HepG2 (cell line): ENCODE results near the gene GAGE10. TPM values are rescaled to one million over a fixed set of nuclear protein-coding genes. Genes with fewer than 3 reads are reported as not detected.

Source experiments
- BCL6 ChIP-seq: IDR thresholded peaks from 2 replicates; pipeline ENCODE4 v1.6.1; 2016; ENCODE audit warnings: missing genetic modification reagents, missing compliant biosample characterization
- FOSL2 ChIP-seq: sonication (generic); formaldehyde crosslinking; IDR thresholded peaks from 2 replicates; pipeline ENCODE4 v1.4.0; 2020; ENCODE audit warnings: missing genetic modification reagents
- HNRNPLL ChIP-seq: fragments of 200-400 bp; formaldehyde crosslinking; IDR thresholded peaks from 2 replicates; pipeline ENCODE4 v1.6.1; 2017; ENCODE audit warnings: mild to moderate bottlenecking, low read depth, low read length; ENCODE audit not compliant: poor library complexity, severe bottlenecking
- MBD4 ChIP-seq: IDR thresholded peaks from 2 replicates; pipeline ENCODE4 v1.6.1; 2012; ENCODE audit warnings: low read length, inconsistent platforms, borderline replicate concordance
- NFRKB ChIP-seq: fragments of 450-650 bp; IDR thresholded peaks from 2 replicates; pipeline ENCODE4 v1.6.1; 2017
- NFYB ChIP-seq: sonication (generic); formaldehyde crosslinking; IDR thresholded peaks from 2 replicates; pipeline ENCODE4 v1.4.0; 2020; ENCODE audit warnings: missing genetic modification reagents
- ONECUT2 ChIP-seq: sonication (generic); formaldehyde crosslinking; IDR thresholded peaks from 2 replicates; pipeline ENCODE4 v1.4.0; 2020; ENCODE audit warnings: missing genetic modification reagents
- PCBP2 ChIP-seq: fragments of 200-400 bp; formaldehyde crosslinking; optimal IDR thresholded peaks from 2 replicates; pipeline ENCODE3; 2018; ENCODE audit warnings: low read length, low read depth; ENCODE audit not compliant: poor library complexity, severe bottlenecking
- SALL2 ChIP-seq: sonication (generic); formaldehyde crosslinking; IDR thresholded peaks from 2 replicates; pipeline ENCODE4 v1.8.1; 2023; ENCODE audit warnings: mild to moderate bottlenecking, missing genetic modification reagents, inconsistent platforms
- SAP130 ChIP-seq: IDR thresholded peaks from 2 replicates; pipeline ENCODE4 v1.6.1; 2016; ENCODE audit warnings: low read depth
- SIX4 ChIP-seq: sonication (generic); formaldehyde crosslinking; IDR thresholded peaks from 2 replicates; pipeline ENCODE4 v1.4.0; 2020; ENCODE audit warnings: missing genetic modification reagents
- TARDBP ChIP-seq: sonication (generic); formaldehyde crosslinking; IDR thresholded peaks from 2 replicates; pipeline ENCODE4 v1.8.0; 2022; ENCODE audit warnings: mild to moderate bottlenecking, missing genetic modification reagents
- TBX2 ChIP-seq: sonication (generic); formaldehyde crosslinking; IDR thresholded peaks from 2 replicates; pipeline ENCODE4 v1.5.0; 2020; ENCODE audit warnings: missing genetic modification reagents, mild to moderate bottlenecking, borderline replicate concordance
- ZFAT ChIP-seq: sonication (generic); formaldehyde crosslinking; conservative IDR thresholded peaks from 2 replicates; pipeline ENCODE4 v1.8.1; 2023; ENCODE audit warnings: missing genetic modification reagents, inconsistent platforms
- ZNF562 ChIP-seq: sonication (generic); formaldehyde crosslinking; IDR thresholded peaks from 2 replicates; pipeline ENCODE4 v1.8.0; 2022; ENCODE audit warnings: missing genetic modification reagents, borderline replicate concordance
- polyA plus RNA-seq, 8 experiments: library from polyadenylated mRNA; depleted of rRNA in 3 of 8; stranded (reverse) in 7 of 8; unstranded in 1 of 8; fragments of >200 nt; fragmentation: Illumina TruSeq in 4 of 8; extraction: Trizol in 4 of 8; gene quantifications; 2 replicates each; pipeline versions ENCODE4 v1.2.1 to v1.2.3, GENCODE V29; 2011 to 2016; ENCODE audit warnings: low read depth in 4 of 8, missing spikeins in 1 of 8, mixed read lengths in 1 of 8; ENCODE audit not compliant: insufficient read depth in 1 of 8
- total RNA-seq, 5 experiments: library from RNA; depleted of rRNA; stranded (reverse); fragments of >200 nt; fragmentation: Illumina TruSeq; extraction: Trizol; gene quantifications; 2 replicates each; pipeline ENCODE4 v1.2.3, GENCODE V29; 2016; ENCODE audit warnings: low read depth in 1 of 5
- TF ChIP-seq, protein P1 (sequence below): sonication (generic); formaldehyde crosslinking; IDR thresholded peaks from 2 replicates; pipeline ENCODE4 v1.5.1; 2020; ENCODE audit warnings: mild to moderate bottlenecking, missing genetic modification reagents, moderate library complexity
- TF ChIP-seq, protein P2 (sequence below): sonication (generic); formaldehyde crosslinking; IDR thresholded peaks from 2 replicates; pipeline ENCODE4 v1.5.0; 2020; ENCODE audit warnings: missing genetic modification reagents
- TF ChIP-seq, protein P3 (sequence below): sonication (generic); formaldehyde crosslinking; IDR thresholded peaks from 2 replicates; pipeline ENCODE4 v1.4.0; 2020; ENCODE audit warnings: missing genetic modification reagents, low read depth, mild to moderate bottlenecking, borderline replicate concordance
- TF ChIP-seq, protein P4 (sequence below): sonication (generic); formaldehyde crosslinking; IDR thresholded peaks from 2 replicates; pipeline ENCODE4 v1.5.0; 2020; ENCODE audit warnings: mild to moderate bottlenecking, missing genetic modification reagents, borderline replicate concordance
- TF ChIP-seq, protein P5 (sequence below): sonication (generic); formaldehyde crosslinking; IDR thresholded peaks from 2 replicates; pipeline ENCODE4 v1.5.0; 2020; ENCODE audit warnings: missing genetic modification reagents

GAGE10 gene
- total and polyA plus RNA-seq, 2 of the 13 experiments (the other 11 are each of a cell fraction or from before 2014, with no cell fraction given): not detected

DNA sequence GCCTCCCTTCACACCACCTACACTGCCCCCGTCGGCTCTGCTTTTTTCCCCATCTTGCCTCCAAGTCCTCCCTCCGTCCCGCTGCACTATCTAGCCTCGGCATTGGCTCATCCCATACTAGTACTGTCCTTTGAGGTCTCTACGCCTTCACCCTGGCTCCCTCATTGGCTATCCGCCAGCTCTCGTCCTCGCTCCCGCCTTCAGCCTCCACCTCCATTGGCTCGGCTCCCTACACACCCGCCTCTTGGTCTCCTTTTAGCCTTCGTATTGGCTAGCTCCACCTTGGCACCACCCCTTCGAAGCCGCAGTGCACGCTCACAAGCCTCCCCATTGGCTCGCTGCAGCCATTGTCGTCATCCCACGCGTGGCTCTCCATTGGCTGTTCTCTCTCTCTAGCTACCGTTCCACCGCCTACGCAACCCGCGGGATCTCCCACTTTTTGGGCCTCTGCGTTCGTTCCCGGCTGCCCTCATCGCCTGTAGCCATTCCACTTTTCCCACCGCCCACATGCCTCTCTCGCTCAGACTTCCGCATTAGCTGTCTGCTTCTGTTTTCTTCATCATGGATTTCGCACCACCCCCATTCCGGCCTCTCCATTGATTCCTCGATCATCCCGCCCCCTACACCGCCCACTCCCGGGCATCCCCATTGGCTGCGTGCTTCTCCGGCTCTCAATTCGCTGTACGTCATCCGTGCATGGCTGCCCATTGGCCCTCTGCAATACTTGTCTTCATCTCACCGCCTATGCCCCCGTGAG, 34.3 kb upstream of the GAGE10 start (continued):
- TF ChIP-seq, protein P1, sequence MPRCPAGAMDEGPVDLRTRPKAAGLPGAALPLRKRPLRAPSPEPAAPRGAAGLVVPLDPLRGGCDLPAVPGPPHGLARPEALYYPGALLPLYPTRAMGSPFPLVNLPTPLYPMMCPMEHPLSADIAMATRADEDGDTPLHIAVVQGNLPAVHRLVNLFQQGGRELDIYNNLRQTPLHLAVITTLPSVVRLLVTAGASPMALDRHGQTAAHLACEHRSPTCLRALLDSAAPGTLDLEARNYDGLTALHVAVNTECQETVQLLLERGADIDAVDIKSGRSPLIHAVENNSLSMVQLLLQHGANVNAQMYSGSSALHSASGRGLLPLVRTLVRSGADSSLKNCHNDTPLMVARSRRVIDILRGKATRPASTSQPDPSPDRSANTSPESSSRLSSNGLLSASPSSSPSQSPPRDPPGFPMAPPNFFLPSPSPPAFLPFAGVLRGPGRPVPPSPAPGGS: no peak
- no peak for TF ChIP-seq MBD4
- TF ChIP-seq, protein P2, sequence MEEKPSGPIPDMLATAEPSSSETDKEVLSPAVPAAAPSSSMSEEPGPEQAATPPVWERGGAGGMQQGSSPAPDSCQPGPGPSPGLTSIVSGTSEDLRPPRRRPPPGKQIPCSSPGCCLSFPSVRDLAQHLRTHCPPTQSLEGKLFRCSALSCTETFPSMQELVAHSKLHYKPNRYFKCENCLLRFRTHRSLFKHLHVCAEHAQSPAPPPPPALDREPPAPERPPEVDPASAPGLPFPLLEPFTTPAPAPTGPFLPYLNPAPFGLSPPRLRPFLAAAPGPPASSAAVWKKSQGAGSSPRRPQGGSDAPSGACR (CRISPR knock-in tag): no peak
- TF ChIP-seq FOSL2 (CRISPR knock-in tag): no peak
- TF ChIP-seq, protein P3, sequence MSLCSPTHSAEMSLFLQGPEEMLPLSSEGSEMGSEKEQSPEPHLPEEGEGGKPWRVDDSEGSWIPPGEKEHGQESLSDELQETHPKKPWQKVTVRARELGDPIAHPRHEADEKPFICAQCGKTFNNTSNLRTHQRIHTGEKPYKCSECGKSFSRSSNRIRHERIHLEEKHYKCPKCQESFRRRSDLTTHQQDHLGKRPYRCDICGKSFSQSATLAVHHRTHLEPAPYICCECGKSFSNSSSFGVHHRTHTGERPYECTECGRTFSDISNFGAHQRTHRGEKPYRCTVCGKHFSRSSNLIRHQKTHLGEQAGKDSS: no peak
- no peak for TF ChIP-seq ONECUT2 (CRISPR knock-in tag)
- TF ChIP-seq, protein P4, sequence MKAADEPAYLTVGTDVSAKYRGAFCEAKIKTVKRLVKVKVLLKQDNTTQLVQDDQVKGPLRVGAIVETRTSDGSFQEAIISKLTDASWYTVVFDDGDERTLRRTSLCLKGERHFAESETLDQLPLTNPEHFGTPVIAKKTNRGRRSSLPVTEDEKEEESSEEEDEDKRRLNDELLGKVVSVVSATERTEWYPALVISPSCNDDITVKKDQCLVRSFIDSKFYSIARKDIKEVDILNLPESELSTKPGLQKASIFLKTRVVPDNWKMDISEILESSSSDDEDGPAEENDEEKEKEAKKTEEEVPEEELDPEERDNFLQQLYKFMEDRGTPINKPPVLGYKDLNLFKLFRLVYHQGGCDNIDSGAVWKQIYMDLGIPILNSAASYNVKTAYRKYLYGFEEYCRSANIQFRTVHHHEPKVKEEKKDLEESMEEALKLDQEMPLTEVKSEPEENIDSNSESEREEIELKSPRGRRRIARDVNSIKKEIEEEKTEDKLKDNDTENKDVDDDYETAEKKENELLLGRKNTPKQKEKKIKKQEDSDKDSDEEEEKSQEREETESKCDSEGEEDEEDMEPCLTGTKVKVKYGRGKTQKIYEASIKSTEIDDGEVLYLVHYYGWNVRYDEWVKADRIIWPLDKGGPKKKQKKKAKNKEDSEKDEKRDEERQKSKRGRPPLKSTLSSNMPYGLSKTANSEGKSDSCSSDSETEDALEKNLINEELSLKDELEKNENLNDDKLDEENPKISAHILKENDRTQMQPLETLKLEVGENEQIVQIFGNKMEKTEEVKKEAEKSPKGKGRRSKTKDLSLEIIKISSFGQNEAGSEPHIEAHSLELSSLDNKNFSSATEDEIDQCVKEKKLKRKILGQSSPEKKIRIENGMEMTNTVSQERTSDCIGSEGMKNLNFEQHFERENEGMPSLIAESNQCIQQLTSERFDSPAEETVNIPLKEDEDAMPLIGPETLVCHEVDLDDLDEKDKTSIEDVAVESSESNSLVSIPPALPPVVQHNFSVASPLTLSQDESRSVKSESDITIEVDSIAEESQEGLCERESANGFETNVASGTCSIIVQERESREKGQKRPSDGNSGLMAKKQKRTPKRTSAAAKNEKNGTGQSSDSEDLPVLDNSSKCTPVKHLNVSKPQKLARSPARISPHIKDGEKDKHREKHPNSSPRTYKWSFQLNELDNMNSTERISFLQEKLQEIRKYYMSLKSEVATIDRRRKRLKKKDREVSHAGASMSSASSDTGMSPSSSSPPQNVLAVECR (CRISPR knock-in tag): no peak; the same call in 1 of the 2 replicates
- TF ChIP-seq NFYB (CRISPR knock-in tag): peak; percentile 86
- TF ChIP-seq NFRKB: no peak
- no peak for TF ChIP-seq TBX2 (CRISPR knock-in tag)
- TF ChIP-seq HNRNPLL: no peak
- no peak for TF ChIP-seq PCBP2
- TF ChIP-seq TARDBP (CRISPR knock-in tag): no peak
- TF ChIP-seq, protein P5, sequence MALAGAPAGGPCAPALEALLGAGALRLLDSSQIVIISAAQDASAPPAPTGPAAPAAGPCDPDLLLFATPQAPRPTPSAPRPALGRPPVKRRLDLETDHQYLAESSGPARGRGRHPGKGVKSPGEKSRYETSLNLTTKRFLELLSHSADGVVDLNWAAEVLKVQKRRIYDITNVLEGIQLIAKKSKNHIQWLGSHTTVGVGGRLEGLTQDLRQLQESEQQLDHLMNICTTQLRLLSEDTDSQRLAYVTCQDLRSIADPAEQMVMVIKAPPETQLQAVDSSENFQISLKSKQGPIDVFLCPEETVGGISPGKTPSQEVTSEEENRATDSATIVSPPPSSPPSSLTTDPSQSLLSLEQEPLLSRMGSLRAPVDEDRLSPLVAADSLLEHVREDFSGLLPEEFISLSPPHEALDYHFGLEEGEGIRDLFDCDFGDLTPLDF (CRISPR knock-in tag): no peak
- no peak for TF ChIP-seq ZNF562 (CRISPR knock-in tag)
- peak; percentile 11; the same call in 1 of the 2 replicates for TF ChIP-seq SAP130 (CRISPR knock-in tag)
- TF ChIP-seq SIX4 (CRISPR knock-in tag): no peak
- TF ChIP-seq ZFAT (CRISPR knock-in tag): no peak
- TF ChIP-seq SALL2: no peak; the same call in 1 of the 2 replicates
- no peak for TF ChIP-seq BCL6 (CRISPR knock-in tag)
